Endothelial cell of coronary artery (primary cell): ENCODE results near the gene CHMP1A. TPM values are rescaled to one million over a fixed set of nuclear protein-coding genes. Genes with fewer than 3 reads are reported as not detected.

Experiments
- total RNA-seq: library from RNA; depleted of rRNA; stranded (reverse); fragments of >200 nt; gene quantifications from 2 replicates; pipeline ENCODE4 v1.2.3, GENCODE V29; 2014

CHMP1A gene
- total RNA-seq: 103 and 106 TPM in 2 replicates

GRCh38 chr16:89657442-89658220 is at the start of gene CHMP1A, which contains the start of gene SPATA33:
TSS of gene CHMP1A (minus strand) at chr16:89657708. CDS start at chr16:89657588, 120 bp downstream.
TSS of gene SPATA33 (plus strand) at chr16:89657836. CDS start at chr16:89657912, 76 bp downstream.

GRCh38 chr16:89701425-89702406 is 44.2 kb upstream of the CHMP1A start, which contains the start of gene SPATA2L:
TSS of gene SPATA2L (minus strand) at chr16:89701705. CDS start at chr16:89701232, 473 bp downstream.

GRCh38 chr16:89686520-89687091 is 29.1 kb upstream of the CHMP1A start, which contains the start of gene CDK10:
TSS of gene CDK10 (plus strand) at chr16:89686689. CDS start at chr16:89686711, 22 bp downstream.

DNA sequence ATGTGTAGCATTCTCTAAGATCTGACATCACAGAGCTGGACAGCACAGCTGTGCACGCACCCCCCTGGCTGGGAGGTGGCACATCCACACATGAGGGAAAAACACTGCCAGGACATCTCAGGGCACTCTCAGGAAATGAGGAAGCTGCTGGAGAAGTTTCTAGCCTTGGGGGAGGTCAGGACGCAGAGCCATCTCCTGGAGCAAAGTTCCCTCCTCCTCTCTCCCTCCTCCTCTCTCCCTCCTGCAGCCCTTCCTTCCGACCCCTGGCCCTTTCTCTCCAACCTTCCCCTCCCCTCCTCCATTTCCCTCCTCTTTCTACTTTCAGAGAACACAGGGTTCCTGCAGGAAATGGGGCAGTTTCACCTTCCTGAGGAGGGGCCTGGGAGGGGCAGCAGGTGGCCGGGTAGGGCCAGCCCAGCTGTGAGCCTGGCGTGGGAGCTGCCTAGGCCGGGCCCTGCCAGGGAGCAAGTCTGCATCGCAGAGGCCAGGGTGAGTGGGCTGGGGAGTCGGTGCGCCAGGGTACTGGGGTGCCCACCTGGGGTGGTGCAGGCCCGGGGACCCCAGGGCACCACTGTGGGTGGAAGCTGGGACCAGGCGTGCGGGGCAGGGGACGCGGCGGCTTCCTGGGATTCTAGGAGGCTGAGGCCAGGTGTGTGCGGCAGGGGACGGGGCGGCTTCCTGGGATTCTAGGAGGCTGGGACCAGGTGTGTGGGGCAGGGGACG is 44.1 kb downstream of the CHMP1A start, which contains the start of gene DPEP1:
Gene DPEP1, plus strand, starts transcription at position 412 of the 723 bp plus-strand sequence. CDS start 16,769 bp downstream, outside the sequence.

Other genes starting within 250 kb of the CHMP1A start
- 52.0 and 88.8 TPM in 2 replicates for gene ANKRD11, start 167.1 kb downstream of the CHMP1A start, total RNA-seq
- 113 and 138 TPM in 2 replicates for gene SPG7, start 149.3 kb downstream of the CHMP1A start, total RNA-seq
- 3,513 and 3,981 TPM in 2 replicates for gene RPL13, start 97.0 kb downstream of the CHMP1A start, total RNA-seq
- gene CPNE7, start 82.0 kb downstream of the CHMP1A start, total RNA-seq: 16.1 and 17.6 TPM in 2 replicates
- gene DPEP1, start 44.1 kb downstream of the CHMP1A start, total RNA-seq: 2.0 and 2.5 TPM in 2 replicates
- 2.3 and 2.9 TPM in 2 replicates for gene SPATA33, start 128 bp upstream of the CHMP1A start, total RNA-seq
- 34.8 and 54.9 TPM in 2 replicates for gene CDK10, start 29.0 kb upstream of the CHMP1A start, total RNA-seq
- 12.8 and 17.4 TPM in 2 replicates for gene SPATA2L, start 44.0 kb upstream of the CHMP1A start, total RNA-seq
- 6.0 and 6.7 TPM in 2 replicates for gene VPS9D1, start 63.2 kb upstream of the CHMP1A start, total RNA-seq
- gene ZNF276, start 63.8 kb upstream of the CHMP1A start, total RNA-seq: 20.2 and 30.4 TPM in 2 replicates
- 6.8 and 14.5 TPM in 2 replicates for gene FANCA, start 158.9 kb upstream of the CHMP1A start, total RNA-seq
- 0.45 and 0.66 TPM in 2 replicates for gene SPIRE2, start 170.8 kb upstream of the CHMP1A start, total RNA-seq
- gene TCF25, start 215.9 kb upstream of the CHMP1A start, total RNA-seq: 187 and 192 TPM in 2 replicates